Frontal cortex (tissue), 4 donors: ENCODE measurements around the gene RMND1. TPM values are rescaled to one million over a fixed set of nuclear protein-coding genes. Genes with fewer than 3 reads are reported as not detected.
"Not testable (repeated sequence)": the region's sequence is repeated elsewhere in the genome, so short reads cannot be mapped to it uniquely, and the experiment has no call there.

Source experiments
- DNase-seq, 2 donors: peaks; one replicate each; pipeline ENCODE4 v3.0.0; 2012; ENCODE audit warnings: low spot score in 2 of 2
- FAIRE-seq: peaks from 2 replicates; lab custom pipeline; 2012; peaks lifted over from hg19 to GRCh38; lab: Jason Lieb, UNC
- small RNA-seq: library from RNA; depleted of rRNA; stranded (forward); fragments of <200 nt; gene quantifications from one replicate; pipeline ENCODE3, GENCODE V24; 2014
- total RNA-seq: library from RNA; depleted of rRNA; stranded (reverse); fragments of >200 nt; gene quantifications from one replicate; pipeline ENCODE4 v1.2.3, GENCODE V29; 2014
- donor health status: control.
- donor health status: control.
- donor health status: control.

The RMND1 gene
- total RNA-seq, 1 donor from 2014 or later, result 35.9 TPM

- FAIRE-seq (no peak), DNase-seq (no peak)
Observed at GRCh38 chr6:151357758-151358436, 94.0 kb downstream of the RMND1 start.

DNA sequence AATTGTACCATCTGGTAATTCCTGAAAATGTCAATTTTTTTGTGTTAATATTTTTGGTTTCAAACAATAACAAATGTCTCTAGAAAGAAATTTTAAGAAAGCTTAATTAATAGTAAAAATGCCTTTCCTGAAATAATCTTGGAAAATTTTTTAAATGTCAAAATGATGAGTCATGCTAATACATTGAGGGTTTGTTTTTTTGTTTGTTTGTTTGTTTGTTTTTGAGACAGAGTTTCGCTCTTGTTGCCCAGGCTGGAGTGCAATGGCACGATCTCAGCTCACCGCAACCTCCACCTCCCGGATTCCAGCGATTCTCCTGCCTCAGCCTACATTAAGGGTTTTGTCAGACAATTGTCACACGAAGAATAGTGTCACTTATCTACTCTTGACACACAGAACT, 94.9 kb downstream of the RMND1 start:
- FAIRE-seq, result not testable (repeated sequence)

More for the DNA sequence above, 94.9 kb downstream of the RMND1 start:
- not testable (repeated sequence) for DNase-seq

Small RNAs within 50 kb of the gene (small RNA-seq; reads per million reads assigned to genes)
- gene RF00019, result not detected

Other genes with a start within 250 kb of the RMND1 start
- gene AKAP12, start 212.2 kb downstream of the RMND1 start, total RNA-seq, result 40.4 TPM
- gene ZBTB2, start 60.6 kb downstream of the RMND1 start, total RNA-seq, result 11.4 TPM
- gene CCDC170, start 41.9 kb upstream of the RMND1 start, total RNA-seq, result 0.41 TPM